ENCODE data around the gene CUTA. TPM values are rescaled to one million over a fixed set of nuclear protein-coding genes. Genes with fewer than 3 reads are reported as not detected.

CUTA gene
- total RNA-seq, 1 experiment from 2014 or later = 186 TPM

DNA sequence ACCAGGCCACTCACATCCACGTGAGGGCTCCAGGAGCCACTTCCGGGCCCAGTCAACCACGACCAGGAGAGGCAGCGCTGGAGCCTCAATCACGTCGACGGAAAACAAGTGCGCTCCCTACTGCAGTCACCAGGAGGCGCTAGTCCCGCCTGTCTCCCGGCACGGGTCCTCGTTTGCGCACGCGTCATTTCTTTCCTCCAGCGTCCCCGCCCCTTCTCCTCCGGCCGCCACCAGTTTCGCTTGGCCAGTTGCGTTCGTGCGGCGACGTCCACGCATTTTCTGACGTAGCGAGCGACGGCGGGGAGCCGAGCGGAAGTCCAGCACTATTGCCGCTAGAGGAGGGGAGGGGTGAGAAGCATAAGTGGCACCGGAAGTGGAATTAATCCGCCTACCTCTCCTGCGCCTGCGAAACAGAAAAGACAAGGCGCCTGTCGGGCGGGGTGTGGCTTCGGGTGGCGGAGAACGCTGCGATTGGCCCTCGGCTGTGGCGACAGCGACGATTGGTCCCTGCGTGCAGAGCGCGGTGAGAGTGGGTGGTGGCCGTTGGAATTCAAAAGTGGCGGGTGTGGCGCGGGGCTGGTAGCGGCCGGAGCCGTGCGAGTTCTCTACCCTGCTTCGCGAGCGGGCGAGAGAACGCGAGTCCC lies 26.5 kb downstream of the CUTA start, which contains the start of gene KIFC1:
Gene KIFC1, plus strand, starts transcription at position 546 of the 644 bp plus-strand sequence. CDS start 163 bp downstream, outside the sequence.
- Histone ChIP-seq H4K20me1 (ENCODE audit: insufficient read depth) (no peaks in the 10 kb centered on the region; the same call in 1 of the 2 replicates), H3K36me3 (ENCODE audit: control insufficient read depth in 1 of 2, insufficient read depth in 2 of 2, low read length in 2 of 2) (peaks cover 0 to 9% of the 10 kb centered on the region in 2 experiments; a peak in 1 of 4 replicates), H3K9ac (ENCODE audit: low read length) (peak within 1 kb of the TSS; percentile 91), H3K27ac (ENCODE audit: low read depth, low read length) (peak within 1 kb of the TSS; percentile 87), H3K4me3 (replicated peaks in 1 of 2; ENCODE audit: low read depth in 1 of 2, low read length in 2 of 2) (peak within 1 kb of the TSS; percentile 87 to 97), H3K9me2 (ENCODE audit: insufficient read depth) (no peaks in the 10 kb centered on the region), H3K27me3 (ENCODE audit: insufficient read depth, low read length) (no peaks in the 10 kb centered on the region), H3K79me2 (ENCODE audit: insufficient read depth, low read length) (peaks cover 47% of the 10 kb centered on the region), H3K4me2 (ENCODE audit: low read length) (peak within 1 kb of the TSS; percentile 79), H2AFZ (ENCODE audit: low read depth, low read length, poor library complexity, severe bottlenecking) (peak within 1 kb of the TSS; percentile 3), H3K9me3 (ENCODE audit: control insufficient read depth in 1 of 2, insufficient read depth in 1 of 2, low read depth in 1 of 2, low read length in 2 of 2) (no peaks in the 10 kb centered on the region), H3K4me1 (ENCODE audit: control insufficient read depth in 1 of 2, insufficient read depth in 2 of 2, low read length in 2 of 2) (peaks cover 11 to 28% of the 10 kb centered on the region in 2 experiments)
- intact Hi-C loops (cut with micrococcal nuclease) = loop anchor here (1.0 to 5.0 kb wide), 2 partner anchors 19 to 104 kb away; partner anchors contain the start of genes PFDN6 and WDR46
- ChIA-PET CTCF (interaction anchor here (0.8 to 1.2 kb wide), 3 partner anchors 24 to 265 kb away, joined by 3 read pairs; no protein-coding TSS in a partner anchor), RAD21 (ENCODE audit: low non-redundant PET in 1 of 2, low total read pairs in 2 of 2, uncharacterized antibody in 2 of 2, unreplicated experiment in 2 of 2) (no interaction called here), POLR2A (interaction anchor here (1.0 kb wide), 1 partner anchor 19 kb away, joined by 3 read pairs; no protein-coding TSS in a partner anchor)
- peak; percentile 95 for ATAC-seq
- peak; percentile 100 for DNase-seq (ENCODE audit: low read depth, low spot score)
- no TSS peak for BruUV-seq (replicated peaks)
- TF ChIP-seq ELF1 (IDR thresholded peaks at IDR 0.05; ENCODE audit: borderline replicate concordance, low read depth) = peak; percentile 82; the same call in 1 of the 2 replicates
- TF ChIP-seq ZBTB33 (IDR thresholded peaks at IDR 0.05; ENCODE audit: extremely low read depth, insufficient replicate concordance, low read length) = no peak
- peak; percentile 6 for TF ChIP-seq YY1 (IDR thresholded peaks at IDR 0.05; ENCODE audit: extremely low read depth, insufficient replicate concordance, low read depth, low read length)
- TF ChIP-seq EGR1 (IDR thresholded peaks at IDR 0.05; ENCODE audit: low read depth) = peak; percentile 92
- no peak for TF ChIP-seq CEBPB (IDR thresholded peaks at IDR 0.05; ENCODE audit: low read depth)
- peak; percentile 98 for TF ChIP-seq CBX3 (IDR thresholded peaks at IDR 0.05; ENCODE audit: low read depth)
- no peak for TF ChIP-seq EZH2 (IDR thresholded peaks at IDR 0.05)
- peak; percentile 93 for TF ChIP-seq SP1 (IDR thresholded peaks at IDR 0.05; ENCODE audit: low read depth)
- TF ChIP-seq ZFX (IDR thresholded peaks at IDR 0.05) = peak; percentile 49; the same call in 1 of the 2 replicates
- no peak for TF ChIP-seq POLR2A (IDR thresholded peaks at IDR 0.05; ENCODE audit: borderline replicate concordance, extremely low read depth, insufficient read depth, insufficient read length)
- TF ChIP-seq MAX (IDR thresholded peaks at IDR 0.05) = peak; percentile 95
- peak; percentile 80 for TF ChIP-seq RAD21 (IDR thresholded peaks at IDR 0.05; ENCODE audit: low read depth)
- peak; percentile 99; the same call in 1 of the 2 replicates for TF ChIP-seq SIN3A (IDR thresholded peaks at IDR 0.05; ENCODE audit: low read depth)
- TF ChIP-seq TCF7L2 (IDR thresholded peaks at IDR 0.05; ENCODE audit: borderline replicate concordance, extremely low read depth, insufficient read depth, insufficient read length) = peak; percentile 18
- TF ChIP-seq POLR2AphosphoS5 (IDR thresholded peaks at IDR 0.05; ENCODE audit: low read depth, low read length) = peak; percentile 58
- TF ChIP-seq FOSL1 (IDR thresholded peaks at IDR 0.05; ENCODE audit: low read depth) = no peak
- TF ChIP-seq CTCF (IDR thresholded peaks at IDR 0.05 in 2 of 3, conservative IDR thresholded peaks at IDR 0.05 in 1 of 3; ENCODE audit: borderline replicate concordance in 1 of 3, insufficient read depth in 1 of 3, low read depth in 2 of 3, low read length in 2 of 3) = peak; percentile 86 to 97 (median 94)
